NOMO-1 treated with DMSO at 0.1 percent for 48 hours (cell line): Measurements from ENCODE around the gene TMPRSS13.
A peak's percentile ranks its signal among the peaks of the same experiment; 100 is the strongest.
"Not testable (repeated sequence)": the region's sequence is repeated elsewhere in the genome, so short reads cannot be mapped to it uniquely, and the experiment has no call there.

Source experiments
- DNase-seq: peaks from one replicate; lab custom pipeline; 2025; ENCODE audit not compliant: unreplicated experiment; lab: John Stamatoyannopoulos, UW

TMPRSS13 gene

GRCh38 chr11:117931331-117931950, 2.2 kb upstream of the TMPRSS13 start:
- no peak for DNase-seq

GRCh38 chr11:117930668-117931330, 1.6 kb upstream of the TMPRSS13 start:
- peak; percentile 36 for DNase-seq

- no peak for DNase-seq
Measured at GRCh38 chr11:117929916-117930570, 841 bp upstream of the TMPRSS13 start.

GRCh38 chr11:117928446-117929141, 608 bp downstream of the TMPRSS13 start:
- peak; percentile 24 for DNase-seq

DNA sequence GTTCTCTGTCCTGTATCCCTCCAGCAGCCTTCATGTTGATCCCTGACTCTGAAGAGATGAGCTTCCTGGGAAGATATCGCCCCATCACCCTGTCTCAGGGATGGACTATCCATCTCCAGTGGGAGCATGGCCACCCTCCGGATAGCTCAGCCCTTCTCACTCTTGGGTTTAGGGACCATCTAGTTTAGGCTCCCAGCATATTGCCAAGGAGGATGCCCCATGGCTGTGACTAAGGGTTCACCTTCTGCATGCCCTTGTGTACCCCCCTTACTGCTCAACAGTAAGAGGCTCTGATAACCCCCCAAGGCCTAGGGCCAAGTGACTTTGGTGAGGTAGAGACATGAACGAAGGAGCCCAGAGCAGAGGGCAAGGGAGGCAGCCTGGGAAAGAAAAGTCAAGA, 1.3 kb downstream of the TMPRSS13 start:
- no peak for DNase-seq

DNA sequence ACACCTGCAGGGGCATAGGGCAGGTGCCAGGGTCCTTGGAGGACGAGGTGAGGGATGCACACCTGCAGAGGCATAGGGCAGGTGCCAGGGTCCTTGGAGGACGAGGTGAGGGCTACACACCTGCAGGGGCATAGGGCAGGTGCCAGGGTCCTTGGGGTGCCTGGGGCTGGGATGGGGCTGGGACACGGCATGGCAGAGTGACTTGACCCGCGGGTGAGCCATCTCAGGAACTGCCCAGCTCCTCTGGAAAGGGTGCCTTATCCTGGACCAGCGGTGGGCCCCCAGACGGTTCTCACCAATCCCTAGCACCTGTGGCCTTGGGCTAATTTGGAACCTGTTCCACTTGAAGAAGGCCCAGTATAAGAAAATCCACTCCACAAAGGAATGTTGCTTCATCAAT, 3.0 kb downstream of the TMPRSS13 start:
- DNase-seq = not testable (repeated sequence)

- no peak for DNase-seq
Measured at GRCh38 chr11:117925198-117925925, 3.8 kb downstream of the TMPRSS13 start.

GRCh38 chr11:117924631-117925170, 4.5 kb downstream of the TMPRSS13 start:
- DNase-seq = no peak

DNA sequence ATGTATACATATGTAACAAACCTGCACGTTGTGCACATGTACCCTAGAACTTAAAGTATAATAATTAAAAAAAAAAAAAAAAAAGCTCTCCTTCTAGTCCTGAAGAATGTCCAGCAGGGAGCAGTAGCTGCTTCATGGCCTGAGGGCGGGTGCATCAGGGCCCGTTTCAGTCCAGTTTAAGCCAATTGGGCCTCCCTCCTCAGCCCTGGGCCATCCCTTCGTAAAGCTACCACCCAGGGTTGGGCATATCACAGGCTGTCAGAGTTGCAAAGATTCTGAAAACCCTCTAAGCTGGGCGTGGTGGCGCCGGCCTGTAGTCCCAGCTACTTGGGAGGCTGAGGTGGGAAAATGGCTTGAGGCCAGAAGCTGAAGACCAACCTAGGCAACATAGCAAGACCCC, 5.4 kb downstream of the TMPRSS13 start:
- no peak for DNase-seq

DNA sequence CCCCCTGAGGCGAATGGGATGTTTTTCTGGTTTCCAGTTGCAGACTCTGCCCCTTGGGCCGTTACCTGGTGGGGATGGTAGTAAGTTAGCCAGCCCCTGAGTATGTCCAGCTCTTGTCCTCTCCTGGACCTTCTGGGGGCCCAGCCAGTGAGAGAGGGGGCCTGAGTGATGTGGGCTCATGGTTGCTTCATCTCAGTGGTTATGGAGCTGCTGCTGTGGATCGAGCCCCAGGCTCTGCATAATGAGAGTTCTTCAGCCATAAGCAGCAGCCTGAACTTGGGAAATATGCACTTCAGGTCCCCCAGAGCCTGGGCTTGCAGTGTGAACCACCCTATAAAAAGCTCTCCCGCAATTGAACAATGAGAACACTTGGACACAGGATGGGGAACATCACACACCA, 5.9 kb downstream of the TMPRSS13 start:
- DNase-seq = no peak

DNA sequence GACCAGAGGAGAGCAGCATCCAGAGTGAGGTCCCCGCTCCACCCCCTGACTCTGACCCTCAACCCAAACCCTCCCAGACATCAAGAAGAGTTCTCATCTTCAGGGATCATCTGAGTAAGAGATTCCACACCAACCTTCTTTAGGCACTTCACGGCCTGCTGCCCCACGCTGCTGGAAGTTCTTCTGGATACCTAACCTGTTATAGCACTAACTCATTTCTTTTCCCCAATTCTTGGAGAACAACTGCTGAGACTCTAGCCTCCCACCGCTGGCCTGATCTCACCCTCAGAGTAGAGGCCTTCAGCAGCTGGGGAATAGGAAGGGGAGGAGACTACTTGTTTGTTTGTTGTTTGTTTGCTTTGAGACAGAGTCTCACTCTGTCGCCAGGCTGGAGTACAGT, 7.3 kb downstream of the TMPRSS13 start:
- no peak for DNase-seq

DNA sequence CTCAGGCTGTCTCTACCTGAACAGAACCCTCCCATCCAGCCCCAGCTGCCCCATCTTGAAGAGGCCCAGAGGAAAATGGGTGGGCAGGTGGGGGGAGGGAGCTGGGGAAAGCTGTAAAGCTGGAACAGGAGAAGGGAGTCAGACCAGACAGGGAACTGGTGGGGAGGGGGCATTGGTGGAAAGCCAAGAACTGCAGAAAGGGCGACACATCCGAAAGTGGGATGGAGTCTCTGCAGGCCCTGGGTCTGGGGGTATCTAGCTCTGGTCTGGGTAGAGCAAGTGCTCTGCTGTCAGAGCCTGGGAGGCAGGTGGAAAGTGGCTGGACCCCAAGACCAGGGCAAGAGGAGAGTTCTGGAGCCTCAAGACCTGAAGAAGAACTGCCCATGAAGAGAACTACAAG, 7.7 kb downstream of the TMPRSS13 start:
- DNase-seq = no peak

DNA sequence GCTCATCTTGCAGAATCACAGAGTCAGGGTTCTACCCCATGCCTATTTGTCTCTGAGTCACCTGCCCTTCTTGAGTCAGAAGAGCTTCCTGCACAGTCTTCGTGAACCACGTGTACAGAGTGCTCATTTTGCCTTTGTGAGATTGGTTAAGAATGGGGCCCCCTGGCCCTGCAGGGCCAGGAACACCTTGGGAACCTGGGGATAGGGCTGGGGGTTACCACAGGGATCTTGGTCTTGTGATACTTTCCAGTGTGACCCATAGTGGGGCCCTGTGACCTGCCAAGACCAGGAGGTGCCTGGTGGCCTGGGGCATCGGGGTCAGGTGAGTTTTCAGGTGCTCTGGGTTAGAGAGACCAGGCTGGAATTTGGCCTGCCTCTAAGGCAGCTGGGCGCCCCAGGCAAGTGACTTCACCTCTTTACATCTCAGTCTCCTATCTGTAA, 9.4 kb downstream of the TMPRSS13 start:
- no peak for DNase-seq

DNA sequence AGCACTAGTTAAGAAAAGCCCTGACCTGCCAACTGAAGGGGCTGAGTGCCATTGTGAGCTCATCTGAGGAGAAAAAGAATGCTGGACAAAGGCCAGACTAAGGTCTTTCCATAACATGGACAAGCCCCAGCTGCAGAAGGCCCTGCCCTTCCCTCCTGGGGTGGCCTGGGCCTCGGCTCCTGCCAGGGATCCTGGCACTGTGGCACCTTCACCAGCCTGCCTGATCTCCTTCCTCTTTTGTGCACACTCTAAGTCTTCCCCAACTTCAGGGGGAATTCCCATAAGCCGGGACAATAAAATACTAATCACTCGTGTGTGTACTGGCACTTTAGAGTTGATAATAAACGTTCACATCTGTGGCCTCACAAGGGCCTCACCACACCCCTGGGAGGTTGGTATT, 9.9 kb downstream of the TMPRSS13 start:
- DNase-seq = no peak

GRCh38 chr11:117918366-117919255, 10.6 kb downstream of the TMPRSS13 start:
- no peak for DNase-seq

DNA sequence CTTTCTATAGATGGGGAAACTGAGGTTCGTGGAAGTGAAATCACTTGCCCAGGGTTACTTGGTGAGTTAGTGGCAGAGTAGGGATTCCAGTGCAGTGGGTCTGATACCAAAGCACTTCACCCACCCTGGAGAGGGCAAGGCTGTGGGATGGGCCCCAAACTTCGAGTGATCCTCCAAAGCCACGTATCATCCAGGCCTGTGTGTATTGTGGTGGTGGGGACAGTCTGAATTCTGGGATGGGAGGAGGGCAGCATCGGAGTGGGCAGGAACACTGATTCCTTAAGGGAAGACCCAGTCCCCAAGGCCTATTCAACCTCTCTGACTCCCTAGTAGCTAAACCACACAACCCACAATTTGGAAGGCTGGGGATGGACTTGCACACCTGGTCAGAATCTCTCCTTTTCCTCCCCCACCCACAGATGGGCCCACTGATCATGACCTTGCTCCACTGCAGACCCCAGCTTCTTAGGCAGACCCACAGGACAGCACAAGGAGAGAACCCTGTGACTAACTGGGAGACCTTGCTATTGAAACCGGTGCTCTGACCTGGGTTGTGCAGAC, 11.5 kb downstream of the TMPRSS13 start:
- no peak for DNase-seq

DNA sequence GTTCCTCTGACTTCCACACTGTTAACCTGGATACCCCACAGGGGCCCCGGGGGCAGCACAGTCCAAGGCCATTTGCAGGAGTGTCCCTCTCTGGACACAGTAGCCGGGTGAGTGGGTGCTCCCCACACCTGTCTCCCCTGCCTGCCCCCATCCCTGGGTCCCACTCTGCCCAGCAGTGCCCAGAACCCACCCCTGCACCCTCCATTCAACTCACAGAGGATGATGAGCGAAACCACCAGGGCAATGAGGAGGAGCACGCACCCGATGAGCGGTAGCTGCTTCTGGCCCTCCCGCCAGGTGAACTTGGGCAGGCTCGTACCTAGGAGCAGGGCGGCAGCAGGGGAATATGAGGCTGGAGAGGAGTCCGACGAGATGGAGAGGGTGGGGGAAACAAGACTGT, 12.2 kb downstream of the TMPRSS13 start:
- no peak for DNase-seq

DNA sequence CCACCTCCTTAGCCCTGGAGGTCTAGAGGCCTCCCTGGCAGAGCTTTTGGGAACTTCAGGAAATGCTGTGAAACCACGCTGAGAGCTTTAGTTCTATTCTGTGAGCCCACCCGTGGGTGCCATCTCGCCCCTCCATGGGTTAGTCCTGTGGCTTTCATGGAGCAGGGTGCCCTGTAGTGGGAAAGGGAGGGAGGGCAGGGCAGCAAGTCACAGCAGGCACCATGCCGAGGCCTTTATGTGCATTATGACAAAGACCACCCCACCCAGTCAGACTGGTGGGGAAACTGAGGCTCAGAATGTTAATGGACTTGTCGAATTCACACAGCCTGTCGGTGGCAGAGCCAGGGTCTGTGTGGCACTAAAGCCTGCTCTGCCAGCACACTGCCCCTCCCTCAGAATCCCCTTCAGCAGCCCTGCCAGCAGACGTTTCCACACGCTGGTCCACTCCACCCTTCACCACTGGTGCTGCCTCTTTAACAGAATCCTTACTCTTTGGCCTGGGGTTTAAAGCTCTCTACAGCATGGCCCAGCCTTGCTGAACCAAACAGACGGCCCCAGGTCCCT, 13.4 kb downstream of the TMPRSS13 start:
- no peak for DNase-seq

DNA sequence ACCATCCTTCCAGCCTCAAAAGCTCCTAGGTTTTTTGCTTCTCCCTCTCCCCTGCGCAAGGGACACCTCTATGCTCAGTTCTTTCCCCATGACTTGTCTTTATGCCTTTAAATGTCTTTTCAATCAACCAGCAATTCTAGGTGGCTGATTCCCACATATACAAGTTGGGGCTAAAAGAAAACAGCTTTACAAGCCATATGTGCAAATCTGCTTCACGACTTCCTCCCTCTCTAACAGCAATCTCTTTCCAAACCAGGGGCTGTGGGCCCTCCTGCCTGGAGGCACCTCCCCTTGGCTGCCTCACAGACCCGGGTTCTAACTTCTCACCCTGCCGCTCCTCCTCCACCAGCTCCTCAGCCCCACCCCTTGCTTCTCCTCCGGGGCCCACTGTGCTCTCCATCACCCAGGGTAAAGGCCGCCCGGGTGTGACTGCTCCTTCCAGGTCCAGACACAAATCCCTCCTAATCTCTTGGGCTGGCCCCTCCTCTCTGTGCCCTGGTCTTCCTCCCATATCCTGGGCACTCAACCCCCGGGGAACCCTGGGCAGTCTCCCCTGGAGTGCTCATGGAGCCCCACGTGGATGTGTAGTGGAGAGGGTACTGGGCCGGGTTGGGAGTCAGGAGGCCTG, 14.1 kb downstream of the TMPRSS13 start:
- DNase-seq = peak; percentile 8
